ENCODE measurements around the gene FGF12.

DNA sequence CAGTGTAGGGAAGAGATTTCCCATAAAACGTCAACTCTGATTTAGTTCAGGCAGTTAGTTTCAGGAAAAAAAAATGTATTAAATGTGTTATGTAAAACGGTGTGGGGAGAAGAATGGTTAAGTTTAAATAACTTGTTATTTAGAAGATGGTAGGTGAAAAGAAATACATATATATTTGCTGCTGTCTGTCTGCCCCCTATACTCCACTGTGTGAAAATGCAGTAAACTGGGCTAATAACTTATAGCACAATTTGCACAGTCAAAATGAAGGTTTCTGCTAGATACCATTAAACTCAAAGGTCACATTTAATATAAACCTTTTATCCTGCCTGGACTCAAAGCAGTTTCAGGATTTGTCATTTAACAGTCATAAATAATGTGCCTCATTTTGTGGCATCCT is 515.0 kb downstream of the FGF12 start:
- no peak for TF ChIP-seq EZH2 (IDR thresholded peaks at IDR 0.05; ENCODE audit: insufficient read depth, poor library complexity, severe bottlenecking)
- no peak for TF ChIP-seq EZH2phosphoT487 (IDR thresholded peaks at IDR 0.05; ENCODE audit: insufficient read depth, low read depth)
